WI38 (cell line): ENCODE results near the gene PPCS.
"Not testable (repeated sequence)": the region's sequence is repeated elsewhere in the genome, so short reads cannot be mapped to it uniquely, and the experiment has no call there.

Source experiments
- H3K4me3 ChIP-seq: 2 replicates; pipeline ENCODE4 v1.5.1; 2011; ENCODE audit warnings: low read depth, mild to moderate bottlenecking, control low read depth, low read length
- TF ChIP-seq, protein P1 (sequence below): IDR thresholded peaks from 2 replicates; pipeline ENCODE4 v1.5.1; 2012; ENCODE audit warnings: low read depth, mild to moderate bottlenecking, control low read depth, low read length

PPCS gene

GRCh38 chr1:42484382-42484781 is 28.0 kb downstream of the PPCS start:
- H3K4me3 ChIP-seq, result no peak overlapping the region
- TF ChIP-seq, protein P1, sequence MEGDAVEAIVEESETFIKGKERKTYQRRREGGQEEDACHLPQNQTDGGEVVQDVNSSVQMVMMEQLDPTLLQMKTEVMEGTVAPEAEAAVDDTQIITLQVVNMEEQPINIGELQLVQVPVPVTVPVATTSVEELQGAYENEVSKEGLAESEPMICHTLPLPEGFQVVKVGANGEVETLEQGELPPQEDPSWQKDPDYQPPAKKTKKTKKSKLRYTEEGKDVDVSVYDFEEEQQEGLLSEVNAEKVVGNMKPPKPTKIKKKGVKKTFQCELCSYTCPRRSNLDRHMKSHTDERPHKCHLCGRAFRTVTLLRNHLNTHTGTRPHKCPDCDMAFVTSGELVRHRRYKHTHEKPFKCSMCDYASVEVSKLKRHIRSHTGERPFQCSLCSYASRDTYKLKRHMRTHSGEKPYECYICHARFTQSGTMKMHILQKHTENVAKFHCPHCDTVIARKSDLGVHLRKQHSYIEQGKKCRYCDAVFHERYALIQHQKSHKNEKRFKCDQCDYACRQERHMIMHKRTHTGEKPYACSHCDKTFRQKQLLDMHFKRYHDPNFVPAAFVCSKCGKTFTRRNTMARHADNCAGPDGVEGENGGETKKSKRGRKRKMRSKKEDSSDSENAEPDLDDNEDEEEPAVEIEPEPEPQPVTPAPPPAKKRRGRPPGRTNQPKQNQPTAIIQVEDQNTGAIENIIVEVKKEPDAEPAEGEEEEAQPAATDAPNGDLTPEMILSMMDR, result no peak

- TF ChIP-seq, protein P1, result no peak
- H3K4me3 ChIP-seq, result no peak overlapping the region
Measured at GRCh38 chr1:42490237-42490636, 33.9 kb downstream of the PPCS start.

DNA sequence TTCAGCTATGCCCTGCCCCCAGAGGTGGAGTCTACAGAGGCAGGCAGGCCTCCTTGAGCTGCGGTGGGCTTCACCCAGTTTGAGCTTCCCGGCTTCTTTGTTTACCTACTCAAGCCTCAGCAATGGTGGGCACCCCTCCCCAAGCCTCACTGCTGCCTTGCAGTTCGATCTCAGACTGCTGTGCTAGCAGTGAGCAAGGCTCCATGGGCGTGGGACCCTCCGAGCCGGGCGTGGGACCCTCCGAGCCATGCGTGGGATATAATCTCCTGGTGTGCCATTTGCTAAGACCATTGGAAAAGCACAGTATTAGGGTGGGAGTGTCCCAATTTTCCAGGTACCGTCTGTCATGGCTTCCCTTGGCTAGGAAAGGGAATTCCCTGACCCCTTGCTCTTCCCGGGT is 45.7 kb downstream of the PPCS start:
- not testable (repeated sequence) for H3K4me3 ChIP-seq

DNA sequence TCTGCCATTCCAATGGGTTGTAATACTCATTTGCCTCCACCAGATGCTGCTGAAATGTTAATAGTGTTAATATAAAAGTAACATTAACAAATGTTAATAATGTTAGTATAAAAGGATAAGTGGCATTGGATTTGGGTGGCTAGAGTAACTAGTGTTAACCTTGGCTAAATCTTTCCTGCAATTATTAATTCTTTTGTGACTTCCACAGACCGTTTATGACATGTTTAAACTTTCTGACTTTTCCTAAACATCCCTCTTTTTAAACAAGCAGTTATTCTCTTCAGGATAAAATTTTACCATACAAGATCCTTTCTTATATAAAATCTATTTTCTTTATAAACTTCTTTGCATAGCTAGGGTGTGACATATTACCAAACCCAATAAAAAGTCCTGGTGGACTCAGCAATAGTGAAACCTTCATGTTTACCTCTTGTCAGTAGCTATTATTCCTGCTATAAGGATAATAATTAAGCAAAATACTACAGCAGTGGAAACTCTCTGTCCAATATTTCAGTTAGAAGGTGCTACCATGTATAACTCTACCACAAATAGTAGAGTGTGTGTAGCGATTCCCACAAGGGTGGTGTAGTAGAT is 48.3 kb downstream of the PPCS start:
- TF ChIP-seq, protein P1, result no peak

GRCh38 chr1:42506576-42506975 is 50.2 kb downstream of the PPCS start:
- no peak overlapping the region for H3K4me3 ChIP-seq
- TF ChIP-seq, protein P1, result no peak

More for the DNA sequence above, 48.3 kb downstream of the PPCS start:
- no peak overlapping the region for H3K4me3 ChIP-seq
